Endothelial cell of umbilical vein (primary cell): ENCODE measurements around the gene CAPZA2.

ENCODE experiments used
- MYC ChIP-seq: IDR thresholded peaks from one replicate; pipeline ENCODE4 v1.6.1; 2011; ENCODE audit warnings: mild to moderate bottlenecking, low read depth, low read length
- POLR2AphosphoS5 ChIP-seq: IDR thresholded peaks from 2 replicates; pipeline ENCODE4 v1.6.1; 2012; ENCODE audit warnings: low read depth, mild to moderate bottlenecking, control low read depth, low read length, moderate library complexity; ENCODE audit not compliant: insufficient read depth
- TF ChIP-seq, protein P1 (sequence below), 2 donors: IDR thresholded peaks; 1 replicate in 1 of 2; 2 replicates in 1 of 2; pipeline ENCODE4 v1.5.1; 2011; ENCODE audit warnings: low read length in 2 of 2, mild to moderate bottlenecking in 2 of 2, moderate library complexity in 2 of 2, control low read depth in 1 of 2, inconsistent platforms in 1 of 2, low read depth in 1 of 2; ENCODE audit not compliant: insufficient read depth in 1 of 2; ENCODE audit errors: extremely low read depth in 1 of 2

DNA sequence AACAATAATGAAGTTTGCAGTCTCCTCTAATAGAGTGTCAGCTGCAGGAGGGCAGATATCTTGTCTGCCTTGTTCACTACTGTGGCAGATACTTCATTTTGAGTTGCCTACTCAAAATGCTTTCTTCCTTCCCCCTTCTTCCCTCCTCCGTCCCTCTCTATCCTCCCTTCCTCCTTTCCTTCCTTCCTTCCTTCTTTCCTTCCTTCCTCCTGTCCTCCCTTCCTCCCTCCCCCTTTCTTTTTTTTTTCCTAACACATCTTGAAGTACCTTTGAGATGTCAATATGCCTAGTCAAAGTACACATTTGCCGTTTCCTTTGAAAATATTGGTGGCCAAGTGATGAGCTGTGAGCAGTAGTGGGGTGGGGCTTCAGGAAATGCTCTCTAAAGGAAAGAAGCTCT lies 72.2 kb downstream of the CAPZA2 start:
- TF ChIP-seq, protein P1, sequence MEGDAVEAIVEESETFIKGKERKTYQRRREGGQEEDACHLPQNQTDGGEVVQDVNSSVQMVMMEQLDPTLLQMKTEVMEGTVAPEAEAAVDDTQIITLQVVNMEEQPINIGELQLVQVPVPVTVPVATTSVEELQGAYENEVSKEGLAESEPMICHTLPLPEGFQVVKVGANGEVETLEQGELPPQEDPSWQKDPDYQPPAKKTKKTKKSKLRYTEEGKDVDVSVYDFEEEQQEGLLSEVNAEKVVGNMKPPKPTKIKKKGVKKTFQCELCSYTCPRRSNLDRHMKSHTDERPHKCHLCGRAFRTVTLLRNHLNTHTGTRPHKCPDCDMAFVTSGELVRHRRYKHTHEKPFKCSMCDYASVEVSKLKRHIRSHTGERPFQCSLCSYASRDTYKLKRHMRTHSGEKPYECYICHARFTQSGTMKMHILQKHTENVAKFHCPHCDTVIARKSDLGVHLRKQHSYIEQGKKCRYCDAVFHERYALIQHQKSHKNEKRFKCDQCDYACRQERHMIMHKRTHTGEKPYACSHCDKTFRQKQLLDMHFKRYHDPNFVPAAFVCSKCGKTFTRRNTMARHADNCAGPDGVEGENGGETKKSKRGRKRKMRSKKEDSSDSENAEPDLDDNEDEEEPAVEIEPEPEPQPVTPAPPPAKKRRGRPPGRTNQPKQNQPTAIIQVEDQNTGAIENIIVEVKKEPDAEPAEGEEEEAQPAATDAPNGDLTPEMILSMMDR (IDR thresholded peaks at IDR 0.05; ENCODE audit: extremely low read depth in 1 of 2, insufficient read depth in 1 of 2, low read depth in 1 of 2, low read length in 2 of 2), result no peak
- TF ChIP-seq MYC (no peak), POLR2AphosphoS5 (no peak)
